Esophagus muscularis mucosa (tissue), 4 donors: ENCODE measurements around the gene LMOD1.

Experiments
- EP300 ChIP-seq: sonication (generic); formaldehyde crosslinking; IDR thresholded peaks from one replicate; pipeline ENCODE4 v1.6.1; 2017; ENCODE audit warnings: antibody characterized with exemption
- POLR2A ChIP-seq: fragments of 450-650 bp; IDR thresholded peaks from one replicate; pipeline ENCODE4 v1.6.1; 2017; ENCODE audit warnings: antibody characterized with exemption, moderate library complexity, mild to moderate bottlenecking, low read depth
- POLR2AphosphoS5 ChIP-seq, 2 donors: sonication (generic); formaldehyde crosslinking; IDR thresholded peaks; one replicate each; pipeline ENCODE4 v1.6.1; 2017; ENCODE audit warnings: antibody characterized with exemption in 2 of 2
- TF ChIP-seq, protein P1 (sequence below), 3 experiments: fragments of 200-600 bp in 2 of 3; fragments of 450-650 bp in 1 of 3; sonication (generic) in 2 of 3; IDR thresholded peaks; one replicate each; pipeline ENCODE4 v1.5.1; 2017 to 2019; ENCODE audit warnings: antibody characterized with exemption in 3 of 3, mild to moderate bottlenecking in 2 of 3, moderate library complexity in 1 of 3

- TF ChIP-seq, protein P1, sequence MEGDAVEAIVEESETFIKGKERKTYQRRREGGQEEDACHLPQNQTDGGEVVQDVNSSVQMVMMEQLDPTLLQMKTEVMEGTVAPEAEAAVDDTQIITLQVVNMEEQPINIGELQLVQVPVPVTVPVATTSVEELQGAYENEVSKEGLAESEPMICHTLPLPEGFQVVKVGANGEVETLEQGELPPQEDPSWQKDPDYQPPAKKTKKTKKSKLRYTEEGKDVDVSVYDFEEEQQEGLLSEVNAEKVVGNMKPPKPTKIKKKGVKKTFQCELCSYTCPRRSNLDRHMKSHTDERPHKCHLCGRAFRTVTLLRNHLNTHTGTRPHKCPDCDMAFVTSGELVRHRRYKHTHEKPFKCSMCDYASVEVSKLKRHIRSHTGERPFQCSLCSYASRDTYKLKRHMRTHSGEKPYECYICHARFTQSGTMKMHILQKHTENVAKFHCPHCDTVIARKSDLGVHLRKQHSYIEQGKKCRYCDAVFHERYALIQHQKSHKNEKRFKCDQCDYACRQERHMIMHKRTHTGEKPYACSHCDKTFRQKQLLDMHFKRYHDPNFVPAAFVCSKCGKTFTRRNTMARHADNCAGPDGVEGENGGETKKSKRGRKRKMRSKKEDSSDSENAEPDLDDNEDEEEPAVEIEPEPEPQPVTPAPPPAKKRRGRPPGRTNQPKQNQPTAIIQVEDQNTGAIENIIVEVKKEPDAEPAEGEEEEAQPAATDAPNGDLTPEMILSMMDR (IDR thresholded peaks at IDR 0.05): no peak
- TF ChIP-seq POLR2A: no peak
- no peak for TF ChIP-seq POLR2AphosphoS5 (IDR thresholded peaks at IDR 0.05)
- TF ChIP-seq EP300: no peak
Observed at GRCh38 chr1:201907621-201908020, 38.7 kb downstream of the LMOD1 start.
